NT2/D1 (cell line): ENCODE data around the gene SCLY.

Experiments
- SUZ12 ChIP-seq: IDR thresholded peaks from 2 replicates; pipeline ENCODE4 v1.6.1; 2011; ENCODE audit not compliant: insufficient read length, insufficient read depth; ENCODE audit errors: extremely low read depth
- YY1 ChIP-seq: IDR thresholded peaks from 2 replicates; pipeline ENCODE4 v1.6.1; 2011; ENCODE audit not compliant: insufficient read length, insufficient read depth
- ZNF274 ChIP-seq: IDR thresholded peaks from 2 replicates; pipeline ENCODE4 v1.6.1; 2011; ENCODE audit warnings: mild to moderate bottlenecking, low read depth, low read length

DNA sequence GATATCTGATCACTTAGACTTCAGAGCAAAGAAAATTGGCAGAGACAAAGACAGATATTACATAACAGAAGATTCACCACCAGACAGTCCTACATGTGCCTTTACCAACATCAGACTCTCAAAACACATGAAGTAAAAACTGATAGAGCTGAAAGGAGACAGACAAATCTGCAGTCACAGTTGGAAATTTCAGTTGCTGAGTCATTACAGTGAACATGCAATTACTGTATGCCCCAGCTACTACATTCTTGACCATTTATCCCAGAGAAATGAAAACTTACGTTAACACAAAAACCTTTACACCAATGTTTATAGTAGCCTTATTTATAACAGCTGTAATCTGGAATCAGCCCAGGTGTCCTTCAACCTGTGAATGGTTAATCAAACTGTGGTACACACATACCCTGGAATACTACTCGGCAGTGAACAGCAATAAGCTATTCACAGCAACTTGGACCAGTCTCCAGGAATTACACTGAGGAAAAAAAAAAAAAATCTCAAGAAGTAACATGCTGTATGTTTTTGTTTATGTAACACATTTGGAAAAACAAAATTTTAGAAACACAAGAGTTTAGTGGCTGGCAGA lies 7.5 kb upstream of the SCLY start:
- TF ChIP-seq SUZ12, result no peak
- TF ChIP-seq ZNF274, result no peak
- TF ChIP-seq YY1, result no peak
